H9 (cell line): ENCODE results near the gene NKIRAS2. TPM values are rescaled to one million over a fixed set of nuclear protein-coding genes. Genes with fewer than 3 reads are reported as not detected.

Source experiments
- DNase-seq: peaks from one replicate; pipeline ENCODE4 v3.0.0-alpha.2; 2017
- H2AFZ ChIP-seq: one replicate; pipeline ENCODE4 v1.6.1; 2013; ENCODE audit warnings: mild to moderate bottlenecking, low read length, control low read depth, moderate library complexity
- H2AK5ac ChIP-seq: 2 replicates; pipeline ENCODE4 v1.6.1; 2013; ENCODE audit warnings: low read length, control low read depth, mixed read lengths; ENCODE audit not compliant: insufficient read length
- H2BK120ac ChIP-seq: one replicate; pipeline ENCODE4 v1.6.1; 2013; ENCODE audit warnings: low read depth, mild to moderate bottlenecking, low read length, control low read depth, inconsistent platforms; ENCODE audit not compliant: poor library complexity, severe bottlenecking
- H2BK12ac ChIP-seq: 2 replicates; pipeline ENCODE4 v1.6.1; 2013; ENCODE audit warnings: low read length, control low read depth, mixed read lengths, low read depth; ENCODE audit not compliant: insufficient read length
- H2BK15ac ChIP-seq: 2 replicates; pipeline ENCODE4 v1.6.1; 2013; ENCODE audit warnings: low read depth, low read length, control low read depth
- H2BK20ac ChIP-seq: one replicate; pipeline ENCODE4 v1.6.1; 2013; ENCODE audit warnings: low read depth, mild to moderate bottlenecking, low read length, control low read depth, inconsistent platforms; ENCODE audit not compliant: poor library complexity, severe bottlenecking
- H2BK5ac ChIP-seq: 2 replicates; pipeline ENCODE4 v1.6.1; 2013; ENCODE audit warnings: low read length, control low read depth, mixed read lengths; ENCODE audit not compliant: insufficient read length
- H3K14ac ChIP-seq: 2 replicates; pipeline ENCODE4 v1.6.1; 2013; ENCODE audit warnings: low read length, control low read depth; ENCODE audit not compliant: insufficient read depth
- H3K18ac ChIP-seq: 2 replicates; pipeline ENCODE4 v1.6.1; 2013; ENCODE audit warnings: low read depth, mild to moderate bottlenecking, mixed read lengths, low read length, control low read depth; ENCODE audit not compliant: insufficient read length
- H3K23ac ChIP-seq: 2 replicates; pipeline ENCODE4 v1.6.1; 2013; ENCODE audit warnings: low read length, control low read depth, mixed read lengths, low read depth; ENCODE audit not compliant: insufficient read length
- H3K23me2 ChIP-seq: 2 replicates; pipeline ENCODE4 v1.6.1; 2013; ENCODE audit warnings: low read depth, mild to moderate bottlenecking, mixed read lengths, low read length, control low read depth; ENCODE audit not compliant: insufficient read length, poor library complexity, severe bottlenecking
- H3K27ac ChIP-seq: 2 replicates; pipeline ENCODE4 v1.5.1; 2013; ENCODE audit warnings: low read length, control low read depth, mixed read lengths, low read depth; ENCODE audit not compliant: insufficient read length
- H3K27me3 ChIP-seq: 2 replicates; pipeline ENCODE4 v1.6.1; 2013; ENCODE audit warnings: low read length, control low read depth, inconsistent platforms; ENCODE audit not compliant: insufficient read depth
- H3K4ac ChIP-seq: 2 replicates; pipeline ENCODE4 v1.6.1; 2013; ENCODE audit warnings: low read depth, mild to moderate bottlenecking, control low read depth, inconsistent platforms, low read length, moderate library complexity
- H3K4me1 ChIP-seq: 2 replicates; pipeline ENCODE4 v1.6.1; 2013; ENCODE audit warnings: low read length, control low read depth, inconsistent platforms; ENCODE audit not compliant: insufficient read depth
- H3K4me2 ChIP-seq: 2 replicates; pipeline ENCODE4 v1.6.1; 2013; ENCODE audit warnings: low read length, control low read depth, mixed read lengths; ENCODE audit not compliant: insufficient read length, insufficient read depth
- H3K56ac ChIP-seq: 2 replicates; pipeline ENCODE4 v1.6.1; 2013; ENCODE audit warnings: low read depth, mild to moderate bottlenecking, mixed read lengths, low read length, control low read depth; ENCODE audit not compliant: insufficient read length
- H3K79me1 ChIP-seq: 2 replicates; pipeline ENCODE4 v1.6.1; 2013; ENCODE audit warnings: low read depth, mild to moderate bottlenecking, moderate library complexity, low read length, control low read depth, inconsistent platforms; ENCODE audit not compliant: insufficient read depth, poor library complexity, severe bottlenecking
- H3K79me2 ChIP-seq: 2 replicates; pipeline ENCODE4 v1.6.1; 2013; ENCODE audit warnings: low read length, control low read depth, inconsistent platforms; ENCODE audit not compliant: insufficient read depth
- H3K9ac ChIP-seq: 2 replicates; pipeline ENCODE4 v1.6.1; 2013; ENCODE audit warnings: low read length, control low read depth, mixed read lengths; ENCODE audit not compliant: insufficient read length; ENCODE audit errors: extremely low read depth
- H3K9me3 ChIP-seq: one replicate; pipeline ENCODE4 v1.6.1; 2013; ENCODE audit warnings: low read depth, low read length, inconsistent platforms; ENCODE audit not compliant: control insufficient read depth
- H3T11ph ChIP-seq: one replicate; pipeline ENCODE4 v1.6.1; 2013; ENCODE audit warnings: mild to moderate bottlenecking, low read length, control low read depth, inconsistent platforms
- H4K20me1 ChIP-seq: one replicate; pipeline ENCODE4 v1.6.1; 2013; ENCODE audit not compliant: control insufficient read depth, insufficient read length, insufficient read depth
- H4K5ac ChIP-seq: 2 replicates; pipeline ENCODE4 v1.6.1; 2013; ENCODE audit warnings: low read depth, mild to moderate bottlenecking, mixed read lengths, low read length, control low read depth; ENCODE audit not compliant: insufficient read length
- H4K8ac ChIP-seq: replicated peaks from 2 replicates; pipeline ENCODE4 v1.6.1; 2013; ENCODE audit warnings: low read length, control low read depth, mixed read lengths, low read depth; ENCODE audit not compliant: insufficient read length
- H4K91ac ChIP-seq: 2 replicates; pipeline ENCODE4 v1.6.1; 2013; ENCODE audit warnings: low read depth, mild to moderate bottlenecking, moderate library complexity, mixed read lengths, low read length, control low read depth; ENCODE audit not compliant: insufficient read length
- H3K27ac Mint-ChIP-seq, 3 experiments: 2 replicates in 2 of 3; 3 replicates in 1 of 3; pipeline ENCODE4 v1.8.0; 2020 to 2021; ENCODE audit warnings: mixed read lengths in 3 of 3, mild to moderate bottlenecking in 1 of 3, moderate library complexity in 1 of 3
- H3K27me3 Mint-ChIP-seq: 2 replicates; pipeline ENCODE4 v1.8.0; 2021; ENCODE audit warnings: low read depth, mild to moderate bottlenecking, moderate library complexity, mixed read lengths
- H3K36me3 Mint-ChIP-seq, 3 experiments: 2 replicates in 2 of 3; 3 replicates in 1 of 3; pipeline ENCODE4 v1.8.0; 2020 to 2021; ENCODE audit warnings: low read depth in 3 of 3, mixed read lengths in 3 of 3; ENCODE audit not compliant: insufficient read depth in 1 of 3
- H3K4me1 Mint-ChIP-seq, 2 experiments: 2 replicates each; pipeline ENCODE4 v1.8.0; 2020; ENCODE audit warnings: mixed read lengths in 2 of 2
- H3K4me3 Mint-ChIP-seq, 2 experiments: 2 replicates in 1 of 2; 3 replicates in 1 of 2; pipeline ENCODE4 v1.8.0; 2020 to 2021; ENCODE audit warnings: mild to moderate bottlenecking in 2 of 2, mixed read lengths in 2 of 2, moderate library complexity in 1 of 2
- H3K9me3 Mint-ChIP-seq, 2 experiments: 2 replicates in 1 of 2; 3 replicates in 1 of 2; pipeline ENCODE4 v1.8.0; 2020; ENCODE audit warnings: mild to moderate bottlenecking in 2 of 2, mixed read lengths in 2 of 2, moderate library complexity in 1 of 2
- WGBS: extraction: QIAGEN DNeasy Blood & Tissue Kit; methylation state at CpG from one replicate; pipeline ENCODE4 v1.1.7; 2013; ENCODE audit warnings: missing lambda C conversion rate, low lambda C conversion rate, mixed read lengths; ENCODE audit not compliant: insufficient read length; ENCODE audit errors: extremely low coverage; 5-methylcytosine and 5-hydroxymethylcytosine counted together
- total RNA-seq: library from RNA; stranded (reverse); gene quantifications from 2 replicates; pipeline ENCODE4 v1.2.1, GENCODE V29; 2021
- TF ChIP-seq, protein P1 (sequence below): fragments of 200-600 bp; sonication (generic); conservative IDR thresholded peaks from 3 replicates; pipeline ENCODE4 v1.8.0; 2021; ENCODE audit warnings: antibody characterized with exemption, mild to moderate bottlenecking

The NKIRAS2 gene
- total RNA-seq, 1 experiment from 2014 or later: 37.1 TPM

GRCh38 chr17:41996855-41997164 lies 23.1 kb upstream of the NKIRAS2 start:
- no peaks in the 10 kb centered on the region for H3K27me3 Mint-ChIP-seq
- Histone ChIP-seq H3K23ac (no peak overlapping the region), H3K18ac (no peak overlapping the region), H2AK5ac (no peak overlapping the region), H2BK120ac (no peak overlapping the region), H2BK12ac (no peak overlapping the region), H3K56ac (no peak overlapping the region), H3K9ac (no peak overlapping the region), H4K5ac (no peak overlapping the region), H3K4me1 (no peaks in the 10 kb centered on the region), H3K27ac (no peak overlapping the region), H2BK5ac (no peak overlapping the region), H3K79me2 (no peaks in the 10 kb centered on the region), H4K8ac (no peak overlapping the region), H3K4ac (no peak overlapping the region), H4K20me1 (no peaks in the 10 kb centered on the region), H2BK15ac (no peak overlapping the region), H3K23me2 (no peaks in the 10 kb centered on the region), H4K91ac (no peak overlapping the region), H3K14ac (no peak overlapping the region), H3T11ph (no peak overlapping the region), H3K27me3 (no peaks in the 10 kb centered on the region), H2AFZ (no peak overlapping the region), H3K79me1 (no peaks in the 10 kb centered on the region), H3K9me3 (no peaks in the 10 kb centered on the region), H3K4me2 (no peak overlapping the region), H2BK20ac (no peak overlapping the region)
- peak overlapping the region in 2 of 3 experiments; percentile 9 to 49; a peak in 3 of 7 replicates for H3K27ac Mint-ChIP-seq
- WGBS: no CpG with 5 or more reads among the region's 2 CpGs
- no peaks in the 10 kb centered on the region for H3K4me1 Mint-ChIP-seq
- DNase-seq: no peak
- TF ChIP-seq, protein P1, sequence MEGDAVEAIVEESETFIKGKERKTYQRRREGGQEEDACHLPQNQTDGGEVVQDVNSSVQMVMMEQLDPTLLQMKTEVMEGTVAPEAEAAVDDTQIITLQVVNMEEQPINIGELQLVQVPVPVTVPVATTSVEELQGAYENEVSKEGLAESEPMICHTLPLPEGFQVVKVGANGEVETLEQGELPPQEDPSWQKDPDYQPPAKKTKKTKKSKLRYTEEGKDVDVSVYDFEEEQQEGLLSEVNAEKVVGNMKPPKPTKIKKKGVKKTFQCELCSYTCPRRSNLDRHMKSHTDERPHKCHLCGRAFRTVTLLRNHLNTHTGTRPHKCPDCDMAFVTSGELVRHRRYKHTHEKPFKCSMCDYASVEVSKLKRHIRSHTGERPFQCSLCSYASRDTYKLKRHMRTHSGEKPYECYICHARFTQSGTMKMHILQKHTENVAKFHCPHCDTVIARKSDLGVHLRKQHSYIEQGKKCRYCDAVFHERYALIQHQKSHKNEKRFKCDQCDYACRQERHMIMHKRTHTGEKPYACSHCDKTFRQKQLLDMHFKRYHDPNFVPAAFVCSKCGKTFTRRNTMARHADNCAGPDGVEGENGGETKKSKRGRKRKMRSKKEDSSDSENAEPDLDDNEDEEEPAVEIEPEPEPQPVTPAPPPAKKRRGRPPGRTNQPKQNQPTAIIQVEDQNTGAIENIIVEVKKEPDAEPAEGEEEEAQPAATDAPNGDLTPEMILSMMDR: no peak
- H3K9me3 Mint-ChIP-seq: no peaks in the 10 kb centered on the region
- H3K36me3 Mint-ChIP-seq: peaks cover 51 to 88% (median 86%) of the 10 kb centered on the region in 3 experiments
- H3K4me3 Mint-ChIP-seq: no peak overlapping the region
